Breast epithelium (tissue), 3 donors: ENCODE data around the gene SLC6A19.

Experiments
- POLR2A ChIP-seq: fragments of 450-650 bp; IDR thresholded peaks from one replicate; pipeline ENCODE4 v1.6.1; 2016; ENCODE audit warnings: antibody characterized with exemption, mild to moderate bottlenecking, moderate library complexity
- POLR2AphosphoS5 ChIP-seq, 3 donors: sonication (generic); formaldehyde crosslinking; IDR thresholded peaks; one replicate each; pipeline ENCODE4 v1.6.1; 2017; ENCODE audit warnings: antibody characterized with exemption in 3 of 3
- TF ChIP-seq, protein P1 (sequence below), 3 donors: fragments of 450-650 bp; IDR thresholded peaks; one replicate each; pipeline ENCODE4 v1.5.1; 2016 to 2017; ENCODE audit warnings: antibody characterized with exemption in 3 of 3, mild to moderate bottlenecking in 3 of 3, moderate library complexity in 3 of 3

DNA sequence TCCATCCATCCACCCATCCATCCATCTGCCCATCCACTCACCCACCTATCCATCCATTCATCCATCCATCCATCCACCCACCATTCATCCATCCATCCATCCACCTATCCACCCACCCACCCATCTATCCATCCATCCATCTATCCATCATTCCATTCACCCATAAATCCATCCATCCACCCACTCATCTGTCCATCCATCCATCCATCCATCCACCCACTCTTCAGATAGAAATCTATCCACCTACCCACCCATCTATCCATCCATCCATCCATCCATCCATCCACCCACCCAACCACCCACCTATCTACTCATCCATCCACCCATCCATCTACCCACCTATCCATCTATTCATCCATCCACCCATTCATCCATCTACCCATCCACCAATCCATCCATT lies 35.0 kb upstream of the SLC6A19 start:
- TF ChIP-seq, protein P1, sequence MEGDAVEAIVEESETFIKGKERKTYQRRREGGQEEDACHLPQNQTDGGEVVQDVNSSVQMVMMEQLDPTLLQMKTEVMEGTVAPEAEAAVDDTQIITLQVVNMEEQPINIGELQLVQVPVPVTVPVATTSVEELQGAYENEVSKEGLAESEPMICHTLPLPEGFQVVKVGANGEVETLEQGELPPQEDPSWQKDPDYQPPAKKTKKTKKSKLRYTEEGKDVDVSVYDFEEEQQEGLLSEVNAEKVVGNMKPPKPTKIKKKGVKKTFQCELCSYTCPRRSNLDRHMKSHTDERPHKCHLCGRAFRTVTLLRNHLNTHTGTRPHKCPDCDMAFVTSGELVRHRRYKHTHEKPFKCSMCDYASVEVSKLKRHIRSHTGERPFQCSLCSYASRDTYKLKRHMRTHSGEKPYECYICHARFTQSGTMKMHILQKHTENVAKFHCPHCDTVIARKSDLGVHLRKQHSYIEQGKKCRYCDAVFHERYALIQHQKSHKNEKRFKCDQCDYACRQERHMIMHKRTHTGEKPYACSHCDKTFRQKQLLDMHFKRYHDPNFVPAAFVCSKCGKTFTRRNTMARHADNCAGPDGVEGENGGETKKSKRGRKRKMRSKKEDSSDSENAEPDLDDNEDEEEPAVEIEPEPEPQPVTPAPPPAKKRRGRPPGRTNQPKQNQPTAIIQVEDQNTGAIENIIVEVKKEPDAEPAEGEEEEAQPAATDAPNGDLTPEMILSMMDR (IDR thresholded peaks at IDR 0.05): no peak
- TF ChIP-seq POLR2A: no peak
- no peak for TF ChIP-seq POLR2AphosphoS5 (IDR thresholded peaks at IDR 0.05)
